WTC11 (cell line): ENCODE data around the gene RPS6KA4. TPM values are rescaled to one million over a fixed set of nuclear protein-coding genes. Genes with fewer than 3 reads are reported as not detected.

ENCODE experiments used
- ATAC-seq: fragments of 200-7000 bp; cut with Tn5 transposase; 2 replicates; pipeline ENCODE4 v1.10.0; 2021; ENCODE audit warnings: mild to moderate bottlenecking, moderate library complexity
- CTCF ChIA-PET: fragments of 300-600 bp; sonication (Branson Sonifier 250); formaldehyde crosslinking; loops from one replicate; lab custom pipeline; 2021; ENCODE audit warnings: antibody characterized with exemption; lab: Charles Lee
- POLR2A ChIA-PET: fragments of 350-600 bp; sonication (Branson Sonifier 250); formaldehyde crosslinking; loops from one replicate; lab custom pipeline; 2021; ENCODE audit warnings: antibody characterized with exemption; lab: Charles Lee
- DNase-seq: peaks from one replicate; pipeline ENCODE4 v3.0.0; 2021; ENCODE audit warnings: low spot score
- H3K27ac Mint-ChIP-seq: 2 replicates; pipeline ENCODE4 v1.8.0; 2021; ENCODE audit warnings: mixed read lengths
- H3K27me3 Mint-ChIP-seq: 2 replicates; pipeline ENCODE4 v1.8.0; 2021; ENCODE audit warnings: low read depth, mild to moderate bottlenecking, moderate library complexity, mixed read lengths
- H3K36me3 Mint-ChIP-seq: 2 replicates; pipeline ENCODE4 v1.8.0; 2021; ENCODE audit warnings: mixed read lengths
- H3K4me1 Mint-ChIP-seq: 2 replicates; pipeline ENCODE4 v1.8.0; 2022; ENCODE audit warnings: mixed read lengths
- H3K4me3 Mint-ChIP-seq: 2 replicates; pipeline ENCODE4 v1.8.0; 2021; ENCODE audit warnings: mild to moderate bottlenecking, moderate library complexity, mixed read lengths
- H3K9me3 Mint-ChIP-seq: 2 replicates; pipeline ENCODE4 v1.8.0; 2021; ENCODE audit warnings: mixed read lengths
- ATF3 ChIP-seq: sonication (generic); formaldehyde crosslinking; conservative IDR thresholded peaks from 2 replicates; pipeline ENCODE4 v1.8.1; 2022; ENCODE audit warnings: mild to moderate bottlenecking, missing genetic modification reagents
- ESRRA ChIP-seq: sonication (generic); formaldehyde crosslinking; IDR thresholded peaks from 2 replicates; pipeline ENCODE4 v1.8.1; 2022; ENCODE audit warnings: mild to moderate bottlenecking, missing genetic modification reagents, borderline replicate concordance
- GABPB1 ChIP-seq: sonication (generic); formaldehyde crosslinking; IDR thresholded peaks from 2 replicates; pipeline ENCODE4 v1.8.1; 2023; ENCODE audit warnings: mild to moderate bottlenecking, missing genetic modification reagents
- PREB ChIP-seq: sonication (generic); formaldehyde crosslinking; IDR thresholded peaks from 2 replicates; pipeline ENCODE4 v1.8.1; 2022; ENCODE audit warnings: mild to moderate bottlenecking, missing genetic modification reagents, moderate library complexity, borderline replicate concordance
- PRRX2 ChIP-seq: fragments of 250-450 bp; sonication (Bioruptor Pico); IDR thresholded peaks from 2 replicates; pipeline ENCODE4 v1.8.0; 2021; ENCODE audit warnings: mild to moderate bottlenecking
- SMAD4 ChIP-seq: sonication (generic); formaldehyde crosslinking; IDR thresholded peaks from 2 replicates; pipeline ENCODE4 v1.8.0; 2022; ENCODE audit warnings: mild to moderate bottlenecking, missing genetic modification reagents
- USF2 ChIP-seq: sonication (generic); formaldehyde crosslinking; IDR thresholded peaks from 2 replicates; pipeline ENCODE4 v1.8.1; 2023; ENCODE audit warnings: mild to moderate bottlenecking, missing genetic modification reagents, moderate library complexity
- ZBTB21 ChIP-seq: sonication (generic); formaldehyde crosslinking; IDR thresholded peaks from 2 replicates; pipeline ENCODE4 v1.8.1; 2023; ENCODE audit warnings: mild to moderate bottlenecking, missing genetic modification reagents, borderline replicate concordance
- ZMAT4 ChIP-seq: fragments of 250-450 bp; sonication (Bioruptor Pico); IDR thresholded peaks from 2 replicates; pipeline ENCODE4 v1.9.0; 2021; ENCODE audit warnings: mild to moderate bottlenecking
- ZNF219 ChIP-seq: sonication (generic); formaldehyde crosslinking; IDR thresholded peaks from 2 replicates; pipeline ENCODE4 v1.8.0; 2023; ENCODE audit warnings: missing genetic modification reagents, mild to moderate bottlenecking, borderline replicate concordance
- ZNF232 ChIP-seq: sonication (generic); formaldehyde crosslinking; IDR thresholded peaks from 2 replicates; pipeline ENCODE4 v1.8.0; 2022; ENCODE audit warnings: mild to moderate bottlenecking, missing genetic modification reagents
- ZNF281 ChIP-seq: sonication (generic); formaldehyde crosslinking; IDR thresholded peaks from 2 replicates; pipeline ENCODE4 v1.8.0; 2023; ENCODE audit warnings: mild to moderate bottlenecking, missing genetic modification reagents
- ZNF423 ChIP-seq: fragments of 250-450 bp; sonication (Bioruptor Pico); IDR thresholded peaks from 2 replicates; pipeline ENCODE4 v2.1.2; 2022; ENCODE audit warnings: mild to moderate bottlenecking, moderate library complexity
- ZNF425 ChIP-seq: fragments of 250-450 bp; sonication (Bioruptor Pico); conservative IDR thresholded peaks from 2 replicates; pipeline ENCODE4 v1.9.0; 2021; ENCODE audit warnings: mild to moderate bottlenecking
- total RNA-seq: library from RNA; stranded (reverse); gene quantifications from 3 replicates; pipeline ENCODE4 v1.2.3, GENCODE V29; 2021
- TF ChIP-seq, protein P1 (sequence below): sonication (generic); formaldehyde crosslinking; IDR thresholded peaks from 2 replicates; pipeline ENCODE4 v1.8.0; 2022; ENCODE audit warnings: mild to moderate bottlenecking, missing genetic modification reagents
- TF ChIP-seq, protein P2 (sequence below): sonication (generic); formaldehyde crosslinking; IDR thresholded peaks from 2 replicates; pipeline ENCODE4 v1.8.0; 2022; ENCODE audit warnings: mild to moderate bottlenecking, missing genetic modification reagents
- TF ChIP-seq, protein P3 (sequence below): sonication (generic); formaldehyde crosslinking; conservative IDR thresholded peaks from 2 replicates; pipeline ENCODE4 v1.8.1; 2023; ENCODE audit warnings: mild to moderate bottlenecking, low read depth, missing genetic modification reagents, moderate library complexity
- TF ChIP-seq, protein P4 (sequence below): fragments of 250-450 bp; sonication (Bioruptor Pico); IDR thresholded peaks from 2 replicates; pipeline ENCODE4 v1.8.0; 2021; ENCODE audit warnings: mild to moderate bottlenecking

Gene RPS6KA4
- total RNA-seq, 1 experiment from 2014 or later: 16.8 TPM

DNA sequence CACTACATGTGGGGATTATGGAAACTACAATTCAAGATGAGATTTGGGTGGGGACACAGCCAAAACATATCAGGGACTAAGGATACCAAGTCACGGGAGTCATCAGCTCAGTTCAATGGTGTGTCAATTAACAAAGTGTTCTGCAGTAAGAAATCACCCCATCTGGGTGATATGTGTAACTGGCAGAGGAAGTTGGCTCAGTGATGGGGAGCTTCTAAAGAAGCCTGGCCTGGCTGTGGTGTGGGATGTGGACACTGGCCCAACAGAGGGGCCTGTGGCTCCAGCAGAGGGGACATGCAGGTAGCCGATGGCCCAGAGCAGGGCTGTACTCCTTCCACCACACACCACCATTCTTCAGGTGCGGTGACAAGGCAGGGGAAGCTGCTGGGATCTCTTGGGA lies 31.6 kb downstream of the RPS6KA4 start (continued):
- no peak for TF ChIP-seq ZBTB21
- TF ChIP-seq ZNF423 (CRISPR knock-in tag): no peak
- TF ChIP-seq, protein P1, sequence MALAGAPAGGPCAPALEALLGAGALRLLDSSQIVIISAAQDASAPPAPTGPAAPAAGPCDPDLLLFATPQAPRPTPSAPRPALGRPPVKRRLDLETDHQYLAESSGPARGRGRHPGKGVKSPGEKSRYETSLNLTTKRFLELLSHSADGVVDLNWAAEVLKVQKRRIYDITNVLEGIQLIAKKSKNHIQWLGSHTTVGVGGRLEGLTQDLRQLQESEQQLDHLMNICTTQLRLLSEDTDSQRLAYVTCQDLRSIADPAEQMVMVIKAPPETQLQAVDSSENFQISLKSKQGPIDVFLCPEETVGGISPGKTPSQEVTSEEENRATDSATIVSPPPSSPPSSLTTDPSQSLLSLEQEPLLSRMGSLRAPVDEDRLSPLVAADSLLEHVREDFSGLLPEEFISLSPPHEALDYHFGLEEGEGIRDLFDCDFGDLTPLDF (CRISPR knock-in tag): no peak

DNA sequence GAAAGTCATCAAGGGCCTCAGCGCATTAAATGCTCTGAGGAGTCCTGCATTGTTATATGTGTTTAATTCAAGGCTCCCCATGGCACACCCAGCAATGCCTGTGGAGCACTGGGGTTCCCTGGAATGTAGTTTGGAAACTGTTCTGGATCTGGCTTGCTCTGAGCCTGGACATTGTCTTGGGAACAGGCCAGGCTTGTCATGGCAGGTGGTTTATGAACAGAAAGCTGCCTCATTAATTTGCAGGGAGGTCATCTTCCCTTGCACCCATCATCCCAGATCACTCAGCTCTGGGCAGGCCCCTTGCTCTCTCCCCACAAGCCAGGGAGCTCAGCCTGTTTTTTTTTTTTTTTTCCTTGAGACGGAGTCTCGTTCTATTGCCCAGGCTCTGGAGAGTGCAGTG lies 32.9 kb downstream of the RPS6KA4 start:
- Mint-ChIP-seq H3K4me3 (no peak overlapping the region), H3K36me3 (no peaks in the 10 kb centered on the region), H3K27me3 (peaks cover 28% of the 10 kb centered on the region), H3K9me3 (peaks cover 10% of the 10 kb centered on the region), H3K27ac (no peak overlapping the region)
- CTCF ChIA-PET: interaction anchor here (1.0 to 4.7 kb wide), 3 partner anchors 36 to 57 kb away, joined by 3 to 30 read pairs (median 9); no protein-coding TSS in a partner anchor
- ATAC-seq: no peak
- POLR2A ChIA-PET: no interaction called here
- no peak for TF ChIP-seq USF2 (CRISPR knock-in tag)
- TF ChIP-seq, protein P2, sequence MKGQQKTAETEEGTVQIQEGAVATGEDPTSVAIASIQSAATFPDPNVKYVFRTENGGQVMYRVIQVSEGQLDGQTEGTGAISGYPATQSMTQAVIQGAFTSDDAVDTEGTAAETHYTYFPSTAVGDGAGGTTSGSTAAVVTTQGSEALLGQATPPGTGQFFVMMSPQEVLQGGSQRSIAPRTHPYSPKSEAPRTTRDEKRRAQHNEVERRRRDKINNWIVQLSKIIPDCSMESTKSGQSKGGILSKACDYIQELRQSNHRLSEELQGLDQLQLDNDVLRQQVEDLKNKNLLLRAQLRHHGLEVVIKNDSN: no peak
- no peak for TF ChIP-seq ZNF219 (CRISPR knock-in tag)
- TF ChIP-seq ESRRA (CRISPR knock-in tag): no peak
- no peak for TF ChIP-seq ZNF425 (CRISPR knock-in tag)
- TF ChIP-seq, protein P3, sequence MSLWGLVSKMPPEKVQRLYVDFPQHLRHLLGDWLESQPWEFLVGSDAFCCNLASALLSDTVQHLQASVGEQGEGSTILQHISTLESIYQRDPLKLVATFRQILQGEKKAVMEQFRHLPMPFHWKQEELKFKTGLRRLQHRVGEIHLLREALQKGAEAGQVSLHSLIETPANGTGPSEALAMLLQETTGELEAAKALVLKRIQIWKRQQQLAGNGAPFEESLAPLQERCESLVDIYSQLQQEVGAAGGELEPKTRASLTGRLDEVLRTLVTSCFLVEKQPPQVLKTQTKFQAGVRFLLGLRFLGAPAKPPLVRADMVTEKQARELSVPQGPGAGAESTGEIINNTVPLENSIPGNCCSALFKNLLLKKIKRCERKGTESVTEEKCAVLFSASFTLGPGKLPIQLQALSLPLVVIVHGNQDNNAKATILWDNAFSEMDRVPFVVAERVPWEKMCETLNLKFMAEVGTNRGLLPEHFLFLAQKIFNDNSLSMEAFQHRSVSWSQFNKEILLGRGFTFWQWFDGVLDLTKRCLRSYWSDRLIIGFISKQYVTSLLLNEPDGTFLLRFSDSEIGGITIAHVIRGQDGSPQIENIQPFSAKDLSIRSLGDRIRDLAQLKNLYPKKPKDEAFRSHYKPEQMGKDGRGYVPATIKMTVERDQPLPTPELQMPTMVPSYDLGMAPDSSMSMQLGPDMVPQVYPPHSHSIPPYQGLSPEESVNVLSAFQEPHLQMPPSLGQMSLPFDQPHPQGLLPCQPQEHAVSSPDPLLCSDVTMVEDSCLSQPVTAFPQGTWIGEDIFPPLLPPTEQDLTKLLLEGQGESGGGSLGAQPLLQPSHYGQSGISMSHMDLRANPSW (CRISPR knock-in tag): no peak
- no peak for TF ChIP-seq GABPB1
- TF ChIP-seq ZNF281 (CRISPR knock-in tag): no peak
- no peak for TF ChIP-seq ZNF232 (CRISPR knock-in tag)
- no peak for TF ChIP-seq ATF3 (CRISPR knock-in tag)
- no peak for TF ChIP-seq PREB (CRISPR knock-in tag)
- TF ChIP-seq SMAD4 (CRISPR knock-in tag): no peak
- no peak for TF ChIP-seq PRRX2 (CRISPR knock-in tag)
- TF ChIP-seq, protein P1 (CRISPR knock-in tag): no peak
- no peak for TF ChIP-seq ZMAT4
- TF ChIP-seq, protein P4, sequence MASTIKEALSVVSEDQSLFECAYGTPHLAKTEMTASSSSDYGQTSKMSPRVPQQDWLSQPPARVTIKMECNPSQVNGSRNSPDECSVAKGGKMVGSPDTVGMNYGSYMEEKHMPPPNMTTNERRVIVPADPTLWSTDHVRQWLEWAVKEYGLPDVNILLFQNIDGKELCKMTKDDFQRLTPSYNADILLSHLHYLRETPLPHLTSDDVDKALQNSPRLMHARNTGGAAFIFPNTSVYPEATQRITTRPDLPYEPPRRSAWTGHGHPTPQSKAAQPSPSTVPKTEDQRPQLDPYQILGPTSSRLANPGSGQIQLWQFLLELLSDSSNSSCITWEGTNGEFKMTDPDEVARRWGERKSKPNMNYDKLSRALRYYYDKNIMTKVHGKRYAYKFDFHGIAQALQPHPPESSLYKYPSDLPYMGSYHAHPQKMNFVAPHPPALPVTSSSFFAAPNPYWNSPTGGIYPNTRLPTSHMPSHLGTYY (CRISPR knock-in tag): no peak
- TF ChIP-seq, all 79 proteins: peak for 0
- no peak for DNase-seq
- peaks cover 24% of the 10 kb centered on the region for H3K4me1 Mint-ChIP-seq
